ENCODE data around the gene GPR157.
A peak's percentile ranks its signal among the peaks of the same experiment; 100 is the strongest.
"Not testable (repeated sequence)": the region's sequence is repeated elsewhere in the genome, so short reads cannot be mapped to it uniquely, and the experiment has no call there.

GPR157 gene

DNA sequence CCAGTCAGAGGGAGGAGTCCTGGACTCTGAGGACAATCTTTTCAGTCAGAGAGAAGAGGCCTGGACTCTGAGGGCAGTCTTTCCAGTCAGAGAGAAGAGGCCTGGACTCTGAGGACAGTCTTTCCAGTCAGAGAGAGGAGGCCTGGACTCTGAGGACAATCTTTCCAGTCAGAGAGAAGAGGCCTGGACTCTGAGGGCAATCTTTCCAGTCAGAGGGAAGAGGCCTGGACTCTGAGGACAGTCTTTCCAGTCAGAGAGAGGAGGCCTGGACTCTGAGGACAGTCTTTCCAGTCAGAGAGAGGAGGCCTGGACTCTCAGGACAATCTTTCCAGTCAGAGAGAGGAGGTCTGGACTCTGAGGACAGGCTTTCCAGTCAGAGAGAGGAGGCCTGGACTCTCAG, 26.5 kb upstream of the GPR157 start:
- not testable (repeated sequence) for H3K36me3 ChIP-seq (ENCODE audit: insufficient read depth, low read length); H2AFZ ChIP-seq (ENCODE audit: low read depth, low read length); H3K9me3 ChIP-seq (ENCODE audit: low read length)

DNA sequence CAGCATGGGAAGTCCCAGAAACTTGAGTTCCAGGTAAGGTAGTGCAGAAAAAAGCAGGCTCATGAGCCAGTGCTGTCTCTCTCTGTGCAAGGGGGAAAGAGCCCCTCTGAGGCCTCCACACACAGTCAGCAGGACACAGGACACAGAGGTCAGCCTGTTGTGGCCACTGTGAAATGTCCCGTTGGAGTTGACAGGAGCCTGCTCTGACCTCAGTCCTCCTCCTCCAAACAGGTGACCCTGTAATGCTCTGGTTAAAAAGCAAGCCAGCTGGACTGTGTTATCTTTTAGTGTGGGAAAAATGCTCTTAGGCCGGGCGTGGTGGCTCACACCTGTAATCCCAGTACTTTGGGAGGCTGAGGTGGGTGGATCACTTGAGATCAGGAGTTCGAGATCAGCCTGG, 24.2 kb upstream of the GPR157 start:
- H3K36me3 ChIP-seq (ENCODE audit: insufficient read depth, low read length) = no peaks in the 10 kb centered on the region
- no peaks in the 10 kb centered on the region for H3K4me1 ChIP-seq (ENCODE audit: insufficient read depth, low read length)
- H3K27me3 ChIP-seq (ENCODE audit: insufficient read depth, low read length) = no peaks in the 10 kb centered on the region
- H3K4me3 ChIP-seq (ENCODE audit: low read length) = no peak overlapping the region
- H2AFZ ChIP-seq (ENCODE audit: low read depth, low read length) = no peak overlapping the region
- H3K9me3 ChIP-seq (ENCODE audit: low read length) = no peaks in the 10 kb centered on the region

More for the DNA sequence above, 26.5 kb upstream of the GPR157 start:
- not testable (repeated sequence) for H3K4me3 ChIP-seq (ENCODE audit: low read length); H3K27me3 ChIP-seq (ENCODE audit: insufficient read depth, low read length); H3K4me1 ChIP-seq (ENCODE audit: insufficient read depth, low read length)

DNA sequence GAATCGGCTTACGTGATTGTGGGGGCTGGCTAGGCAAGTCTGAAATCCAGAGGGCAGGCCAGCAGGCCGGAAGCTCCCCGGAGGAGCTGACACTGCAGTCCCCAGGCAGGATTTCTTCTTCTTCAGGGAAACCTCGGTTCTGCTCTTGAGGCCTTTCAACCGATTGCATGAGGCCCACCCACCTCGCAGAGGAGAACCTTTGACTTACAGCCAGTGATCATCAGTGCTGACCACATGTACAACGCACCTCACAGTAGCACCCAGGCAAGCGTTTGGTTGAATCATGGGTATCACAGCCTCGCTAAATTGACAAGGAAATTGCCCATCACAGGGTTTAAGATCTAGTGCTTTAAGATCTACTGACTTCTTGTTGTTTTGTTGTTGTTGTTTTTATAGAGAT, 23.6 kb upstream of the GPR157 start:
- Histone ChIP-seq H2AFZ (ENCODE audit: low read depth, low read length) (no peak overlapping the region), H3K36me3 (ENCODE audit: insufficient read depth, low read length) (no peaks in the 10 kb centered on the region)

DNA sequence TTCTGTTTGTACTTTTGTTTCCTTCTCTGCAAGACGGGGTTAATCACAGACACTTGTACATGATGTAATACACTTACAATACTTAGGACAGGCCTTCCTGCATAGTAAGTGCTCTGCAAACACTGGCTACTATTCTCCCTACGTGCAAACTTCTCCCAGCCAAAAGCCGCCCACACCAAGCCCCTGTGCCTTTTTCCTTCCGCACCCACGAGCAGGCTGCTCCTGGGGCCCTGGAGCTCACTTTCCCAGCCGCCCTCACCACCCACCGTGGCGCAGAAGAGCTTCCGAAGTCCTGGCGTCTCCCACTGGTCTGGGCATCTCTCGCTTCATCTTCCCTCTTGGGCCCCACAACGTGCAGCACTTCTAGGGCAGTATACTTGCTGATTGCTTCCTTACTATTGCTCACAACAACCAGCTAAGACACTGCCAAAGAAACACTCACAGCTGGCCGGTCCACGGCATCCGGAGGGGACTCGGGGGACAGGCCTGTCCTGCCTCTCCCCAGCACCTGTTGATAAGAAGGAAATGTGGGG, 22.5 kb upstream of the GPR157 start:
- Histone ChIP-seq H3K36me3 (ENCODE audit: insufficient read depth, low read length) (no peaks in the 10 kb centered on the region), H3K4me3 (ENCODE audit: low read length) (no peak overlapping the region), H3K4me1 (ENCODE audit: insufficient read depth, low read length) (no peaks in the 10 kb centered on the region), H3K27me3 (ENCODE audit: insufficient read depth, low read length) (no peaks in the 10 kb centered on the region), H2AFZ (ENCODE audit: low read depth, low read length) (peak overlapping the region; percentile 8), H3K9me3 (ENCODE audit: low read length) (no peaks in the 10 kb centered on the region)

More for the DNA sequence above, 23.6 kb upstream of the GPR157 start:
- Histone ChIP-seq H3K27me3 (ENCODE audit: insufficient read depth, low read length) (no peaks in the 10 kb centered on the region), H3K4me1 (ENCODE audit: insufficient read depth, low read length) (no peaks in the 10 kb centered on the region), H3K9me3 (ENCODE audit: low read length) (no peaks in the 10 kb centered on the region), H3K4me3 (ENCODE audit: low read length) (no peak overlapping the region)

DNA sequence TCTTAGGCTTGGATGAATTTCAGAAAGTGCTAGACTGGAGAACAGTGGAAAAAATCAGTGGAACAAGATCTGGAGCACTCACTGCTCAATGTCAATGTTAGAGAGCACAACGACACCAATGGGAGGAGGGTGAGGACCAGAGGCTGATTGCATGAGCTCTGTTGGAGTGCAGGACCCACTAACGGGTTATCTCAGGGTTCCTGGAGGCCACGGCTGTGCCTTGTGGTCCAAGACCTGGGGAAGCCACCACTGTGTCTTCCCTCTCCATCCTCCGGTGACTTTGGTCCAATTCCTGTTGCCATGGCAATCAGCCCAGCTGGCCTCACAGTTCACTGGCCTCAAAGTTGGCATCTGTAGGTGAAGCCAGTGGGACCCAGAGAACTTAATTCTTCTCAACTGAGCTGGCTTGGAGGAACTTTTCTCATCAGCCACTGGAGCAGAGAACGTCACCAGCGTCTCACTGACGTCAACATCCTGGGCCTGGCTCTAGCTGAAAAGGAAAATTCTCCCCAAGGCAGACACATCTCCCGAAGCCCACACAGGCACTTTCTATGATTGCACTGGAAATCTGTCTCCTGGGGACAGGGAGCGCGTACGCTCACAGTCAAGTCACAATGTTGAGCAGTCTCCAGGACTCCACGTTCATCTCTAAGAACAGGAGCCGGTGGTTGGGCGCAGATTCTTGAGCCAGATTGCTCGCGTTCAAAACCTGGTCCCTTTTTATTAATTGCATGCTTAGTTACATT, 21.9 kb upstream of the GPR157 start:
- Histone ChIP-seq H3K36me3 (ENCODE audit: insufficient read depth, low read length) (no peaks in the 10 kb centered on the region), H3K4me3 (ENCODE audit: low read length) (no peak overlapping the region), H2AFZ (ENCODE audit: low read depth, low read length) (peak overlapping the region; percentile 8), H3K9me3 (ENCODE audit: low read length) (no peaks in the 10 kb centered on the region), H3K27me3 (ENCODE audit: insufficient read depth, low read length) (no peaks in the 10 kb centered on the region), H3K4me1 (ENCODE audit: insufficient read depth, low read length) (no peaks in the 10 kb centered on the region)

DNA sequence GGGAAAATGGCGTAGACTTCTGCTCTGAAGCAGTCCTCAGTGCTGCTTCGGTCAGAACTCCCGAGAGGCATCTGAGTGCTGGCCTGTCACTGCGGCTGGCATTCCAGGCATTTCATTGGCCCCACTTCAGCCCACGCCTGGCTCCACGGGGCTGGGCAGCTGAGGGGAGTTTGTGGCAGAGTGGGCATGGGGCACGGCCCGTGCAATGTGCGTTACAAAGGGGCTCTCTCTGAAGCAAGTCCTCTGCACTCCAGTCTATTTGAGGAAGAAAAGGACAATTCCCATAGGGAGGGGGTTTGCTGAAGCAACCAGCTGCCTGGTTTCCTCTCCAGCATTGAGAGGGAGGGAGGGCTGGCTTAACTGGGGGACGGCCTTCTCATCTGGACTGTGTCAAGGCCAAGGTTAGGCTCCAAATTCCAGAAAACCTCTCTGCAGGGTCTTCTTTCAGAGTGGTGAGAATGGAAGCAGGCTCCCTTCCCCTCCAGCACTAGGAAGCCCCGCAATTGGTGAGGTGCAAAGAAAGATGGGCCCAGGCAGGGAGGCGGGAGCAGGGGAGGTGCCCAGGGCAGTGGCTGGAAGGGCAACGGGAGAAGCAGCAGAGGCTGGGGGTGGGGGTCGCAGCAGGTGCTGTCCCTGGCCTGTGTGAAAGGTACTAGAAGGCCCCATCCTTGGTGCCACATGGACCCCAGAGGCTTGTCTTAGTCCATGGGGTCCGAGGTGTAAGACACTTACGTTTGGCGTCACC, 21.1 kb upstream of the GPR157 start:
- Histone ChIP-seq H3K4me3 (ENCODE audit: low read length) (no peak overlapping the region), H3K4me1 (ENCODE audit: insufficient read depth, low read length) (no peaks in the 10 kb centered on the region), H2AFZ (ENCODE audit: low read depth, low read length) (no peak overlapping the region), H3K9me3 (ENCODE audit: low read length) (no peaks in the 10 kb centered on the region), H3K36me3 (ENCODE audit: insufficient read depth, low read length) (no peaks in the 10 kb centered on the region), H3K27me3 (ENCODE audit: insufficient read depth, low read length) (no peaks in the 10 kb centered on the region)

DNA sequence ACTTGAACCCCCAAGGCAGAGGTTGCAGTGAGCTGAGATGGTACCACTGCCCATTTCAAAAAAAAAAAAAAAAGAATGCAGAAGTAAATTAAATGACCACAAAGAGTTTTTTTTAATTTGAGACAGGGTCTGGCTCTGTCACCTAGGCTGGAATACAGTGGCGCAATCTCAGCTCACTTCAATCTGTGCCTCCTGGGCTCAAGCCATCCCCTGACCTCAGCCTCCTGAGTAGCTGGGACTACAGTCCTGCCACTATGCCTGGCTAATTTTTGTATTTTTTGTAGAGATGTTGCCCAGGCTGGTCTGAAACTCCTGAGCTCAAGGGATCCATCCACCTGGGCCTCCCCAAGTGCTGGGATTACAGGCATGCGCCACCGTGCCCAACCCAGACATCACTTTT, 20.2 kb upstream of the GPR157 start:
- Histone ChIP-seq H3K4me3 (ENCODE audit: low read length) (no peak overlapping the region), H3K36me3 (ENCODE audit: insufficient read depth, low read length) (no peaks in the 10 kb centered on the region), H3K9me3 (ENCODE audit: low read length) (no peaks in the 10 kb centered on the region), H3K4me1 (ENCODE audit: insufficient read depth, low read length) (no peaks in the 10 kb centered on the region), H2AFZ (ENCODE audit: low read depth, low read length) (no peak overlapping the region), H3K27me3 (ENCODE audit: insufficient read depth, low read length) (no peaks in the 10 kb centered on the region)

DNA sequence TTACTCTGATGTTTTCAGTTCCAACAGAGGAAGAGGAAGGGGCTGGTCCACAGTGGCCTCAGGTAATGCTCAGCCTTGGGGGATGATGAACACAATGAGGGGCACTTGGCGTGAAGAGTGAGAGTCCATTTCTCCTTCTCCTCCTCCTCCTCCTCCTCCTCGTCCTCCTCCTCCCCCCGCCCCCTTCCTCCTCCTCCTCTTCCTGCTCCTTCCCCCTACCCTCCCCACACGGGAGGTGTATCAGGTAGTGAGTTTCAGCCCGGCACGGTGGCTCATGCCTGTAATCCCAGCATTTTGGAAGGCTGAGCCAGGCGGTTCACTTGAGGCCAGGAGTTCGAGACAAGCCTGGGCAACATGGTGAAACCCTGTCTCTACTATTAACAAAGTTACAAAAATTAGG, 17.3 kb upstream of the GPR157 start:
- Histone ChIP-seq H2AFZ (ENCODE audit: low read depth, low read length) (no peak overlapping the region), H3K4me3 (ENCODE audit: low read length) (no peak overlapping the region), H3K36me3 (ENCODE audit: insufficient read depth, low read length) (no peaks in the 10 kb centered on the region), H3K27me3 (ENCODE audit: insufficient read depth, low read length) (no peaks in the 10 kb centered on the region), H3K4me1 (ENCODE audit: insufficient read depth, low read length) (no peaks in the 10 kb centered on the region), H3K9me3 (ENCODE audit: low read length) (no peaks in the 10 kb centered on the region)

DNA sequence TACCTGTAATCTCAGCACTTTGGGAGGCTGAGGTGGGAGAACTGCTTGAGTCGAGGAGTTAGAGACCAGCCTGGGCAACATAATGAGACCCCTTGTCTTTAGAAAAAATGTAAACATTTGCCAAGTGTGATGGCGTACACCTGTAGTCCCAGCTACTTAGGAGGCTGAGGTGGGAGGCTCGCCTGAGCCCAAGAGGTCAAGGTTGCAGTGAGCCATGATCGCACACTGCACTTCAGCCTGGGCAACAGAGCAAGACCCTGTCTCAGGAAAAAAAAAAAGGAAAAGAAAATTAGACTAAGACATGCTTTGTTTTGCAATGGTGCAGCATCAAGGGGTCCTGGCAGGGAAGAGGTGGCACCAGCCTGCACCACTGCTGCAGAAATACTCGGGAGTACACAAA, 16.8 kb upstream of the GPR157 start:
- H3K9me3 ChIP-seq (ENCODE audit: low read length) = no peaks in the 10 kb centered on the region
- no peaks in the 10 kb centered on the region for H3K4me1 ChIP-seq (ENCODE audit: insufficient read depth, low read length)
- no peak overlapping the region for H2AFZ ChIP-seq (ENCODE audit: low read depth, low read length)
- H3K4me3 ChIP-seq (ENCODE audit: low read length) = no peak overlapping the region
- no peaks in the 10 kb centered on the region for H3K27me3 ChIP-seq (ENCODE audit: insufficient read depth, low read length)
- no peaks in the 10 kb centered on the region for H3K36me3 ChIP-seq (ENCODE audit: insufficient read depth, low read length)

DNA sequence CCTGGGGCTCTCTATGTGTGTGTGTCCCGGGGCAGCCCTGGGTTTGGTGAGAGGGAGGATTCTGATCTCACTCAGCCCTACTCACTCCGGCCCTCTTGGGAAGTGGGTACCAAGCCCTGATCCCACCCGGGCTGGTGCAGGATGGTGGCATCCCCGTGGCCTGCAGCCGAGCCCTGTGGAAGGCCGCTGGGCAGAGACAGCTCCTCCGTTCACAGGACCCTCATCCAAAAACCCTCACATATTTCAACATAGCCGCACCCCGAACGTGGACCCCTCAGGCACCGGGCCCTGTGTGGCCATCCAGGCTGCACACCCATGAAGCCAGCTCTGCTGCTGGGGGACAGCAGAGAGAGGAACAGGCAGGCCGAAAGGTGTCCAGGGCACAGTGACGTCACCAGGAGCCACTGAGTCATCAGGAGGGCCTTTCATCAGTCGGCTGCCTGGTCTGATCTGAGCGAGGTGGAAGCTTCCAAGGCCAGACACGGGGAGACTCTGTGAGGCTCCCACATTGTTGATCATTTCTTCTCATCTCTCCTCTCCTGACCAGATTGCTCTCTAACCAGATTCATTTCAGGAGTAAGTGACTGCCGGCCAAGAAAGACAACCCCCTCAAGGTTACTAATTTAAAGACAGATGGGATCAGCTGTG, 16.2 kb upstream of the GPR157 start:
- no peaks in the 10 kb centered on the region for H3K27me3 ChIP-seq (ENCODE audit: insufficient read depth, low read length)
- no peaks in the 10 kb centered on the region for H3K36me3 ChIP-seq (ENCODE audit: insufficient read depth, low read length)
- H3K4me3 ChIP-seq (ENCODE audit: low read length) = no peak overlapping the region
- no peaks in the 10 kb centered on the region for H3K4me1 ChIP-seq (ENCODE audit: insufficient read depth, low read length)
- no peak overlapping the region for H2AFZ ChIP-seq (ENCODE audit: low read depth, low read length)
- no peaks in the 10 kb centered on the region for H3K9me3 ChIP-seq (ENCODE audit: low read length)

DNA sequence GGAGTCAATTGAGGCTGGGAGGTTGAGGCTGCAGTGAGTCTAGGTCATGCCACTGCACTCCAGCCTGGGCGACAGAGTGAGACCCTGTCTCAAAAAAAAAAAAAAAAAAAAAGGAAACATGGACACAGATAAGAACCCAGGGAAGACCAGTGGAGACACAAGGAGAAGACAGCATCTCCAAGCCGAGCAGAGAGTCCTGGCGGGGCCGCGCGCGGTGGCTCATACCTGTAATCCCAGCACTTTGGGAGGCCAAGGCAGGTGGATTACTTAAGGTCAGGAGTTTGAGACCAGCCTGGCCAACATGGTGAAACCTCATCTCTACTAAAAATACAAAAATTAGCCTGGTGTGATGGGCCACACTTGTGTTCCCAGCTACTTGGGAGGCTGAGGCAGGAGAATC, 15.6 kb upstream of the GPR157 start:
- not testable (repeated sequence) for H2AFZ ChIP-seq (ENCODE audit: low read depth, low read length); H3K4me1 ChIP-seq (ENCODE audit: insufficient read depth, low read length); H3K27me3 ChIP-seq (ENCODE audit: insufficient read depth, low read length); H3K9me3 ChIP-seq (ENCODE audit: low read length); H3K4me3 ChIP-seq (ENCODE audit: low read length); H3K36me3 ChIP-seq (ENCODE audit: insufficient read depth, low read length)

DNA sequence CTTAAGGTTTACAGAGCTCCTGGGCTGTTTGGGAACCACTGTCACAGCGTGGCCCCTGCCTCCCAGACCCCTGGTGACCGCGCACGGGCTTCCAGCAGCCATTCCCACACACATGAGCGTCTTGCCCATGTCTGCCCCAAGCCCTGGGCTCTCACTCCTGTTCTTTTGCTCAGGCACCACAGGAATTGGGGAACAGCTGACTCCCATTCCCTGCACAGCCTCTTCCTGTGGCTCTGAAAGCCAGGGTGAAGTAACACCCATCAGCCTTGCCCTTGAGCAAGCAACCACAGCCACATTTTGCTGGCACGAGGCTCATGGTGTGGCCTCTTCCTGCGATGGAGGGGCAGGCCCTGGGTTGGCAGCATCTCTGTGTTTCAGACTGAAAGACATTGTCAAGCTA, 14.3 kb upstream of the GPR157 start:
- Histone ChIP-seq H3K27me3 (ENCODE audit: insufficient read depth, low read length) (no peaks in the 10 kb centered on the region), H2AFZ (ENCODE audit: low read depth, low read length) (no peak overlapping the region), H3K4me3 (ENCODE audit: low read length) (no peak overlapping the region), H3K4me1 (ENCODE audit: insufficient read depth, low read length) (no peaks in the 10 kb centered on the region), H3K9me3 (ENCODE audit: low read length) (no peaks in the 10 kb centered on the region), H3K36me3 (ENCODE audit: insufficient read depth, low read length) (no peaks in the 10 kb centered on the region)

DNA sequence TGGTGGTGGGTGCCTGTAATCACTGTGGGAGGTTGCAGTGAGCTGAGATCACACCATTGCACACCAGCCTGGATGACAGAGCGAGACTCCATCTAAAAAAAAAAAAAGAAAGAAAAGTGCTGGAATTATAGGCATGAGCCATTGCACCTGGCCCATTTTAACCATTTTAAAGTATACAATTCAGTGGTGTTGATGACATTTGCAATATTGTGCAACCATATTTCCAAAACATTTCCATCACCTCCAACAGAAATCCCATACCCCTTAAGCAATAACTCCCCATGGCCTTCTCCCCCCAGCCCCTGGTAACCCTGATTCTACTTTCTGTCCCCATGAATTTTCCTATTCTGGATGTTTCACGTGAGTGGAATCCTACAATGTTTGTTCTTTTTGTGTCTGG, 11.0 kb upstream of the GPR157 start:
- H3K4me3 ChIP-seq (ENCODE audit: low read length) = no peak overlapping the region
- no peak overlapping the region for H2AFZ ChIP-seq (ENCODE audit: low read depth, low read length)
- H3K27me3 ChIP-seq (ENCODE audit: insufficient read depth, low read length) = peaks cover 4% of the 10 kb centered on the region
- H3K4me1 ChIP-seq (ENCODE audit: insufficient read depth, low read length) = no peaks in the 10 kb centered on the region
- no peaks in the 10 kb centered on the region for H3K36me3 ChIP-seq (ENCODE audit: insufficient read depth, low read length)
- no peaks in the 10 kb centered on the region for H3K9me3 ChIP-seq (ENCODE audit: low read length)

Data from neuron (in vitro differentiated cells).